Hematopoietic multipotent progenitor cell treated with erythropoietin and hydrocortisone succinate and interleukin-3 and kit ligand, for 6 days (in vitro differentiated cells): ENCODE results near the gene PTPN1.
A peak's percentile ranks its signal among the peaks of the same experiment; 100 is the strongest.
"Not testable (repeated sequence)": the region's sequence is repeated elsewhere in the genome, so short reads cannot be mapped to it uniquely, and the experiment has no call there.

ENCODE experiments used
- DNase-seq: peaks from one replicate; pipeline ENCODE4 v3.0.0-alpha.2; 2015

Gene PTPN1

GRCh38 chr20:50560867-50561266 is 50.7 kb downstream of the PTPN1 start:
- no peak for DNase-seq

- DNase-seq = no peak
These were observed 51.3 kb downstream of the PTPN1 start for GRCh38 chr20:50561379-50562078.

- DNase-seq = no peak
These were observed 52.1 kb downstream of the PTPN1 start for GRCh38 chr20:50562262-50562701.

GRCh38 chr20:50563133-50563944 is 53.2 kb downstream of the PTPN1 start:
- DNase-seq = no peak

GRCh38 chr20:50565383-50565782 is 55.2 kb downstream of the PTPN1 start:
- DNase-seq = no peak

- DNase-seq = no peak
These were observed 55.7 kb downstream of the PTPN1 start for GRCh38 chr20:50565871-50566270.

- DNase-seq = no peak
These were observed 57.8 kb downstream of the PTPN1 start for GRCh38 chr20:50567860-50568548.

- DNase-seq = no peak
These were observed 58.4 kb downstream of the PTPN1 start for GRCh38 chr20:50568549-50568942.

GRCh38 chr20:50569487-50569863 is 59.3 kb downstream of the PTPN1 start:
- DNase-seq = not testable (repeated sequence)

GRCh38 chr20:50569864-50570836 is 60.0 kb downstream of the PTPN1 start:
- DNase-seq = peak; percentile 86

- no peak for DNase-seq
These were observed 61.3 kb downstream of the PTPN1 start for GRCh38 chr20:50571466-50571865.

- DNase-seq = peak; percentile 66
These were observed 63.0 kb downstream of the PTPN1 start for GRCh38 chr20:50572938-50573777.

- no peak for DNase-seq
These were observed 63.9 kb downstream of the PTPN1 start for GRCh38 chr20:50574108-50574507.

GRCh38 chr20:50574586-50574985 is 64.4 kb downstream of the PTPN1 start:
- no peak for DNase-seq

GRCh38 chr20:50575865-50576720 is 65.9 kb downstream of the PTPN1 start:
- DNase-seq = peak; percentile 87

GRCh38 chr20:50577175-50578018 is 67.2 kb downstream of the PTPN1 start:
- no peak for DNase-seq

- no peak for DNase-seq
These were observed 68.0 kb downstream of the PTPN1 start for GRCh38 chr20:50578061-50578777.

GRCh38 chr20:50578778-50579165 is 68.6 kb downstream of the PTPN1 start:
- DNase-seq = no peak

GRCh38 chr20:50579511-50579910 is 69.3 kb downstream of the PTPN1 start:
- DNase-seq = no peak
